HepG2 (cell line): Measurements from ENCODE around the gene USP32. TPM values are rescaled to one million over a fixed set of nuclear protein-coding genes. Genes with fewer than 3 reads are reported as not detected.

Experiments
- ATAC-seq: fragments of 200-7000 bp; cut with Tn5 transposase; 3 replicates; pipeline ENCODE4 v1.9.1; 2020; ENCODE audit warnings: mild to moderate bottlenecking, moderate library complexity
- BruUV-seq: library from RNA; stranded (reverse); fragments of 400-500 nt; replicated peaks from 2 replicates; lab custom pipeline; 2021; lab: Mats Ljungman, UMichigan
- CTCF ChIA-PET: fragments of 300-600 bp; formaldehyde crosslinking; extraction: SDS; loops from one replicate; lab custom pipeline; 2021; ENCODE audit warnings: low total read pairs, inconsistent platforms, low intra/inter-chr PET ratio; lab: Yijun Ruan, JAX
- POLR2A ChIA-PET: fragments of 350-600 bp; sonication (Branson Sonifier 250); formaldehyde crosslinking; loops from one replicate; lab custom pipeline; 2020; ENCODE audit warnings: antibody characterized with exemption, inconsistent platforms; lab: Yijun Ruan, JAX
- DNase-seq: peaks from one replicate; pipeline ENCODE4 v3.0.0-alpha.2; 2015; ENCODE audit warnings: low spot score
- FAIRE-seq: peaks from 3 replicates; lab custom pipeline; 2011; peaks lifted over from hg19 to GRCh38; lab: Jason Lieb, UNC
- H2AFZ ChIP-seq: one replicate; pipeline ENCODE4 v1.6.1; 2011; ENCODE audit warnings: low read length, inconsistent platforms
- H3K27ac ChIP-seq: fragments of 300-600 bp; 3 replicates; pipeline ENCODE4 v1.8.0; 2011; ENCODE audit warnings: mixed run types, mild to moderate bottlenecking, mixed read lengths, low read length, inconsistent platforms; ENCODE audit not compliant: insufficient read depth; ENCODE audit errors: extremely low read length
- H3K27me3 ChIP-seq, 2 experiments: fragments of 200-600 bp in 1 of 2; 2 replicates in 1 of 2; 3 replicates in 1 of 2; pipeline versions ENCODE4 v1.6.0 to v1.8.0; 2011; ENCODE audit warnings: low read length in 2 of 2, mild to moderate bottlenecking in 2 of 2, moderate library complexity in 2 of 2, inconsistent platforms in 1 of 2; ENCODE audit not compliant: insufficient read depth in 2 of 2, control insufficient read depth in 1 of 2
- H3K36me3 ChIP-seq, 2 experiments: fragments of 200-600 bp in 1 of 2; replicated peaks in 1 of 2; 2 replicates in 1 of 2; 3 replicates in 1 of 2; pipeline versions ENCODE4 v1.5.1 to v1.8.0; 2011; ENCODE audit warnings: low read length in 2 of 2, inconsistent platforms in 1 of 2; ENCODE audit not compliant: insufficient read depth in 2 of 2, control insufficient read depth in 1 of 2
- H3K4me1 ChIP-seq: 2 replicates; pipeline ENCODE4 v1.5.1; 2012; ENCODE audit warnings: low read length, inconsistent platforms; ENCODE audit not compliant: insufficient read depth
- H3K4me2 ChIP-seq: 2 replicates; pipeline ENCODE4 v1.6.0; 2011; ENCODE audit warnings: low read depth, low read length, inconsistent platforms
- H3K4me3 ChIP-seq, 3 experiments: fragments of 200-600 bp in 1 of 3; sonication (generic), shearing (Covaris generic) in 1 of 3; replicated peaks in 1 of 3; 2 replicates each; pipeline ENCODE4 v1.5.1; 2011 to 2016; ENCODE audit warnings: low read length in 3 of 3, inconsistent platforms in 2 of 3, low read depth in 2 of 3, mild to moderate bottlenecking in 2 of 3, control low read depth in 1 of 3, mixed read lengths in 1 of 3; ENCODE audit not compliant: insufficient read depth in 1 of 3
- H3K79me2 ChIP-seq: one replicate; pipeline ENCODE4 v1.6.1; 2011; ENCODE audit warnings: low read length, inconsistent platforms; ENCODE audit not compliant: insufficient read depth
- H3K9ac ChIP-seq: 2 replicates; pipeline ENCODE4 v1.6.0; 2011; ENCODE audit warnings: mild to moderate bottlenecking, low read depth, low read length, inconsistent platforms; ENCODE audit not compliant: insufficient read depth
- H3K9me3 ChIP-seq: 2 replicates; pipeline ENCODE4 v1.5.1; 2012; ENCODE audit warnings: mild to moderate bottlenecking, low read length
- H4K20me1 ChIP-seq: 2 replicates; pipeline ENCODE4 v1.6.0; 2011; ENCODE audit warnings: inconsistent platforms, mild to moderate bottlenecking, low read length, moderate library complexity; ENCODE audit not compliant: insufficient read depth
- ATF7 ChIP-seq, 2 experiments: fragments of 450-650 bp in 1 of 2; sonication (generic) in 1 of 2; formaldehyde crosslinking in 1 of 2; IDR thresholded peaks; 2 replicates each; pipeline versions ENCODE4 v1.4.0 to v1.6.1; 2016 to 2020; ENCODE audit warnings: antibody characterized with exemption in 1 of 2, mild to moderate bottlenecking in 1 of 2, missing genetic modification reagents in 1 of 2
- EZH2 ChIP-seq: conservative IDR thresholded peaks from 2 replicates; pipeline ENCODE4 v1.6.1; 2012; ENCODE audit warnings: mild to moderate bottlenecking, low read depth, low read length, moderate library complexity
- FOXA1 ChIP-seq, 2 experiments: fragments of 450-650 bp in 1 of 2; sonication (generic) in 1 of 2; formaldehyde crosslinking in 1 of 2; IDR thresholded peaks; 2 replicates each; pipeline versions ENCODE4 v1.4.0 to v1.6.1; 2016 to 2020; ENCODE audit warnings: missing genetic modification reagents in 1 of 2
- GABPA ChIP-seq, 2 experiments: IDR thresholded peaks; 2 replicates each; pipeline ENCODE4 v1.6.1; 2011 to 2016; ENCODE audit warnings: low read depth in 2 of 2, low read length in 1 of 2, missing biosample characterization in 1 of 2, missing genetic modification characterization in 1 of 2
- PAXIP1 ChIP-seq: sonication (generic); formaldehyde crosslinking; conservative IDR thresholded peaks from 2 replicates; pipeline ENCODE4 v1.4.0; 2020; ENCODE audit warnings: mild to moderate bottlenecking, missing genetic modification reagents, moderate library complexity
- SAP130 ChIP-seq: IDR thresholded peaks from 2 replicates; pipeline ENCODE4 v1.6.1; 2016; ENCODE audit warnings: low read depth
- SP4 ChIP-seq: sonication (generic); formaldehyde crosslinking; IDR thresholded peaks from 2 replicates; pipeline ENCODE4 v1.8.1; 2023; ENCODE audit warnings: mild to moderate bottlenecking, missing genetic modification reagents
- TBX2 ChIP-seq: sonication (generic); formaldehyde crosslinking; IDR thresholded peaks from 2 replicates; pipeline ENCODE4 v1.5.0; 2020; ENCODE audit warnings: missing genetic modification reagents, mild to moderate bottlenecking, borderline replicate concordance
- ZNF253 ChIP-seq: sonication (generic); formaldehyde crosslinking; IDR thresholded peaks from 2 replicates; pipeline ENCODE4 v1.8.0; 2022; ENCODE audit warnings: mild to moderate bottlenecking, missing genetic modification reagents, borderline replicate concordance
- ZNF329 ChIP-seq: sonication (generic); formaldehyde crosslinking; IDR thresholded peaks from 2 replicates; pipeline ENCODE4 v1.9.0; 2021; ENCODE audit warnings: low read depth, mild to moderate bottlenecking, missing genetic modification reagents
- ZNF510 ChIP-seq: sonication (generic); formaldehyde crosslinking; IDR thresholded peaks from 2 replicates; pipeline ENCODE4 v1.4.0; 2020; ENCODE audit warnings: low read depth, mild to moderate bottlenecking, missing genetic modification reagents
- ZNF672 ChIP-seq: sonication (generic); formaldehyde crosslinking; IDR thresholded peaks from 2 replicates; pipeline ENCODE4 v1.8.1; 2022; ENCODE audit warnings: missing genetic modification reagents
- WGBS: methylation state at CpG from one replicate; pipeline ENCODE4 v1.1.6; 2017; ENCODE audit warnings: low lambda C conversion rate; 5-methylcytosine and 5-hydroxymethylcytosine counted together
- in situ Hi-C: cut with HindIII; loops from 2 replicates; pipeline ENCODE4 v1.10.0; 2017; ENCODE audit warnings: low pct_unique_long_range_greater_than_20kb; ENCODE audit not compliant: extremely low pct_ligation_motif_present
- intact Hi-C: fragments of 100-400 bp; cut with micrococcal nuclease; formaldehyde crosslinking; loops from one replicate; pipeline ENCODE4 v1.10.0; 2022; ENCODE audit not compliant: unreplicated experiment
- polyA plus RNA-seq, 8 experiments: library from polyadenylated mRNA; depleted of rRNA in 3 of 8; stranded (reverse) in 7 of 8; unstranded in 1 of 8; fragments of >200 nt; fragmentation: Illumina TruSeq in 4 of 8; extraction: Trizol in 4 of 8; gene quantifications; 2 replicates each; pipeline versions ENCODE4 v1.2.1 to v1.2.3, GENCODE V29; 2011 to 2016; ENCODE audit warnings: low read depth in 4 of 8, missing spikeins in 1 of 8, mixed read lengths in 1 of 8; ENCODE audit not compliant: insufficient read depth in 1 of 8
- total RNA-seq, 5 experiments: library from RNA; depleted of rRNA; stranded (reverse); fragments of >200 nt; fragmentation: Illumina TruSeq; extraction: Trizol; gene quantifications; 2 replicates each; pipeline ENCODE4 v1.2.3, GENCODE V29; 2016; ENCODE audit warnings: low read depth in 1 of 5
- TF ChIP-seq, protein P1 (sequence below): IDR thresholded peaks from 2 replicates; pipeline ENCODE4 v1.6.1; 2016; ENCODE audit warnings: low read depth

USP32 gene
- total and polyA plus RNA-seq, 2 of the 13 experiments (the other 11 are each of a cell fraction or from before 2014, with no cell fraction given) = 24.9 to 39.9 TPM

DNA sequence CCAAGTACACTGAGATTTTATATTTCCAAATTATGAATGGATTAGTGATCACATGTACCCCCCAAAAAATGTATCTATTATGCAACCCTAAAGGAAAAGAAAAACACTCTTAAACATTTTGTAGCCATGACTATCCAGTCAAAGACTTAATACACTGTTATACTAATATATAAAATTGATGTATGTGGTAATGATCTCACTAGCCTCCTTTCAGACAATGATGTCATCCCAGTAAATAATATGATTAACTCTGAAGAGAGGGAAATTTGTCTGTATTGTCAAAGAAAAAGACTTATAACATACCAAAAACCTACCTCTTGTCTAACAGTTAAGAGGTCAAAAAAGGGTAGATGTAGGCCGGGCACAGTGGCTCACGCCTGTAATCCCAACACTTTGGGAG lies 80.7 kb downstream of the USP32 start:
- intact Hi-C loops = loop anchor here (10.0 kb wide), 1 partner anchor 124 kb away; no protein-coding TSS in a partner anchor
- no peak overlapping the region for H3K27ac ChIP-seq
- TF ChIP-seq ATF7 (IDR thresholded peaks at IDR 0.05) (peak; percentile 86), ATF7 (CRISPR knock-in tag; IDR thresholded peaks at IDR 0.05) (no peak), ZNF253 (CRISPR knock-in tag) (no peak)
- WGBS = 100% methylated on average over 2 of the region's 2 CpGs
- H3K4me2 ChIP-seq = no peak overlapping the region
- no TSS peak for BruUV-seq
- H3K4me3 ChIP-seq = no peak overlapping the region
- H2AFZ ChIP-seq = no peak overlapping the region
- H4K20me1 ChIP-seq = peaks cover 7% of the 10 kb centered on the region; the same call in 1 of the 2 replicates
- no peak for FAIRE-seq
- POLR2A ChIA-PET = no interaction called here
- DNase-seq = no peak
- H3K27me3 ChIP-seq = no peaks in the 10 kb centered on the region
- peaks cover 3% of the 10 kb centered on the region for H3K79me2 ChIP-seq
- no peak overlapping the region for H3K9ac ChIP-seq
- H3K9me3 ChIP-seq = no peaks in the 10 kb centered on the region
- in situ Hi-C loops = no loop called here
- CTCF ChIA-PET = no interaction called here
- no peak for ATAC-seq
- peaks cover 11% of the 10 kb centered on the region for H3K4me1 ChIP-seq
- H3K36me3 ChIP-seq = peaks cover 0 to 3% of the 10 kb centered on the region in 2 experiments; a peak in 1 of 5 replicates

DNA sequence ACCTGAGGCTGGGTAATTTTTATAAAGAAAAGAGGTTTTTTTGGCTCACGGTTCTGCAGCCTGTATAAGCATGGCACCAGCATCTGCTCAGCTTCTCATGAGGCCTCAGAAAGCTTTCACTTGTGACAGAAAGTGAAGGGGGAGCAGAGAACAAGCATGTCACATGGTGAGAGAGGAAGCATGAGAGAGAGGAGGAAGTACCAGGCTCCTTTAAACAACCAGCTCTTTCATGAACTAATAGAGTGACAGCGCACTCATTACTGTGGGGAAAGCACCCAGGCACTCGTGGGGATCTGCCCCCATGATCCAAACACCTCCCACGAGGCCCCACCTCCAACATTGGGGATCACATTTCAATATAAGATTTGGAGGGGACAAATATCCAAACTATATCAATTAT lies 86.8 kb downstream of the USP32 start:
- H3K27me3 ChIP-seq = no peaks in the 10 kb centered on the region
- FAIRE-seq = no peak
- in situ Hi-C loops = no loop called here
- peak; percentile 38; the same call in 2 of the 3 replicates for ATAC-seq
- H3K9me3 ChIP-seq = no peaks in the 10 kb centered on the region
- no TSS peak for BruUV-seq
- ChIA-PET CTCF (no interaction called here), POLR2A (no interaction called here)
- H3K4me2 ChIP-seq = no peak overlapping the region
- no peak overlapping the region for H3K27ac ChIP-seq
- peak; percentile 39 for DNase-seq
- intact Hi-C loops = no loop called here
- H3K4me3 ChIP-seq = no peak overlapping the region
- peaks cover 12% of the 10 kb centered on the region; the same call in 1 of the 2 replicates for H3K4me1 ChIP-seq
- 79% methylated on average over 4 of the region's 4 CpGs for WGBS
- peaks cover 9% of the 10 kb centered on the region for H3K79me2 ChIP-seq
- H3K36me3 ChIP-seq = peaks cover 0 to 3% of the 10 kb centered on the region in 2 experiments; a peak in 2 of 5 replicates
- no peak overlapping the region for H3K9ac ChIP-seq
- H4K20me1 ChIP-seq = no peaks in the 10 kb centered on the region
- no peak overlapping the region for H2AFZ ChIP-seq
- TF ChIP-seq SAP130 (CRISPR knock-in tag) = peak; percentile 73
- no peak for TF ChIP-seq ZNF510 (CRISPR knock-in tag)
- TF ChIP-seq ZNF329 = no peak
- TF ChIP-seq SP4 (CRISPR knock-in tag) = no peak
- no peak for TF ChIP-seq EZH2
- TF ChIP-seq, protein P1, sequence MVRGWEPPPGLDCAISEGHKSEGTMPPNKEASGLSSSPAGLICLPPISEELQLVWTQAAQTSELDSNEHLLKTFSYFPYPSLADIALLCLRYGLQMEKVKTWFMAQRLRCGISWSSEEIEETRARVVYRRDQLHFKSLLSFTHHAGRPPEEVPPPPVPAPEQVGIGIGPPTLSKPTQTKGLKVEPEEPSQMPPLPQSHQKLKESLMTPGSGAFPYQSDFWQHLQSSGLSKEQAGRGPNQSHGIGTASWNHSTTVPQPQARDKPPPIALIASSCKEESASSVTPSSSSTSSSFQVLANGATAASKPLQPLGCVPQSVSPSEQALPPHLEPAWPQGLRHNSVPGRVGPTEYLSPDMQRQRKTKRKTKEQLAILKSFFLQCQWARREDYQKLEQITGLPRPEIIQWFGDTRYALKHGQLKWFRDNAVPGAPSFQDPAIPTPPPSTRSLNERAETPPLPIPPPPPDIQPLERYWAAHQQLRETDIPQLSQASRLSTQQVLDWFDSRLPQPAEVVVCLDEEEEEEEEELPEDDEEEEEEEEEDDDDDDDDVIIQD (CRISPR knock-in tag) = peak; percentile 31; the same call in 1 of the 2 replicates
- no peak for TF ChIP-seq PAXIP1 (CRISPR knock-in tag)
- no peak for TF ChIP-seq ZNF672 (CRISPR knock-in tag)
- no peak for TF ChIP-seq GABPA (IDR thresholded peaks at IDR 0.05; ENCODE audit: low read depth, low read length)
- TF ChIP-seq GABPA (CRISPR knock-in tag; IDR thresholded peaks at IDR 0.05; ENCODE audit: low read depth) = no peak
- no peak for TF ChIP-seq TBX2
- no peak for TF ChIP-seq FOXA1 (IDR thresholded peaks at IDR 0.05)
- TF ChIP-seq FOXA1 (CRISPR knock-in tag; IDR thresholded peaks at IDR 0.05) = no peak
